Prostate gland (tissue), 2 donors: ENCODE results near the gene RGS18.

ENCODE experiments used
- CTCF ChIP-seq, 4 experiments: fragments of 200-600 bp in 2 of 4; fragments of 450-650 bp in 2 of 4; sonication (generic) in 2 of 4; IDR thresholded peaks; 1 replicate in 3 of 4; 2 replicates in 1 of 4; pipeline ENCODE4 v1.5.1; 2016 to 2019; ENCODE audit warnings: antibody characterized with exemption in 4 of 4, mild to moderate bottlenecking in 2 of 4, moderate library complexity in 2 of 4
- POLR2AphosphoS5 ChIP-seq: sonication (generic); formaldehyde crosslinking; IDR thresholded peaks from one replicate; pipeline ENCODE4 v1.6.1; 2017; ENCODE audit warnings: antibody characterized with exemption

- TF ChIP-seq CTCF (IDR thresholded peaks at IDR 0.05) = no peak
- TF ChIP-seq POLR2AphosphoS5 = no peak
These were observed 1.9 kb downstream of the RGS18 start for GRCh38 chr1:192160196-192160595.
